Activated CD4-positive, CD25-positive, alpha-beta regulatory T cell treated with anti-CD3 and anti-CD28 coated beads, Interleukin-2, amount 50 U/mL, for 24 hours (primary cell): Measurements from ENCODE around the gene CNNM3.

ENCODE experiments used
- ATAC-seq, 2 donors: fragments of 150-1000 bp; cut with Tn5 transposase; one replicate each; pipeline ENCODE4 v1.10.0; 2021; ENCODE audit warnings: mild to moderate bottlenecking in 1 of 2, moderate library complexity in 1 of 2

The CNNM3 gene

GRCh38 chr2:96819128-96819875 is 3.2 kb downstream of the CNNM3 start:
- ATAC-seq: no peak

- no peak for ATAC-seq
Measured at GRCh38 chr2:96819876-96820511, 3.9 kb downstream of the CNNM3 start.

DNA sequence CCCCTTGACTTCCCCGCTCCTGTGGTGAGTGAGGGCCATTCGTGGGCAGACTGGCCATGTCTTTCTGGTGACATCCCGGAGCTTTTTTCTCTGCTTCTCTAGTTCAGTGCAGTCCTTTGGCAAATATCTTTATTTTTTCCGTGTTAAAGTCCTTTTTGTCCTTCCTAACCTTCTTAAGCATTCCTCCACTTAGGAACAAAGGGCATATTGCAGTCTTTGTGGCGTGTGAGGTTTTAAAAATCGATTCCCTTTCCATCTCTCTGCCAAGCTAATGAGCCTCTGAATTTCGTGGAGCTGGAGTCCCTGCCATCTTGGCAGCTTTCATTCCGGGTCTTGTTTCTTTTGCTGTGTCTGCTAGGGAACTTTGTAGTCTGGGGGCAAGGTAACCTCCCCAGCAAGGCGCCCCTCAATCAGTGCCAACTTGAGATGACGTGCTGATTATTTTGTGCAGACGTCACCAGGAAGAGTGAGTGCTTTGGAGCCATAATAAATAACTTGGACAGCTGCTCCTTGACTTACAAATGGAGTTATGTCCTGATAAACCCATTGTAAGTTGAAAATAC is 5.1 kb downstream of the CNNM3 start:
- ATAC-seq: no peak

DNA sequence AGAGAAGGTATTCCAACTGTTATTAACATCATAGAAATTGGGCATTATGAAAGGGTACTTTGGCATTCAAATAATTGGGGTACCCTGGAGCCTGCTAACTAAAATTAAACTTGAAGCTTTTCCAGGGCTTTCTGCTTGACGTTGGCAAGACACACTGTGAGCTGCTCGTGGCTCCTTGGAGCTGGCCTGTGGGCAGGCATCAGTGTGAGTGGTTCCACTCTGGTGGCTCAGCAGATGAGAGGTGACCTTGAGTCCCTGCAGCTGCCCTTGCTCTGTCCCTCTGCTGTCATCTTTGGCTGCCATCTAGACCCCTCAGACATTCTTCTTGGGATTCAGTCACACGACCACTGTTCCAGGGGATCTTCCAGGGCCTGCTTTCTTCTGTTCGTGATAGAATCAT is 6.7 kb downstream of the CNNM3 start:
- ATAC-seq: no peak

- no peak for ATAC-seq
Measured at GRCh38 chr2:96823198-96823597, 7.1 kb downstream of the CNNM3 start.

- no peak for ATAC-seq
Measured at GRCh38 chr2:96824079-96824870, 8.2 kb downstream of the CNNM3 start.

DNA sequence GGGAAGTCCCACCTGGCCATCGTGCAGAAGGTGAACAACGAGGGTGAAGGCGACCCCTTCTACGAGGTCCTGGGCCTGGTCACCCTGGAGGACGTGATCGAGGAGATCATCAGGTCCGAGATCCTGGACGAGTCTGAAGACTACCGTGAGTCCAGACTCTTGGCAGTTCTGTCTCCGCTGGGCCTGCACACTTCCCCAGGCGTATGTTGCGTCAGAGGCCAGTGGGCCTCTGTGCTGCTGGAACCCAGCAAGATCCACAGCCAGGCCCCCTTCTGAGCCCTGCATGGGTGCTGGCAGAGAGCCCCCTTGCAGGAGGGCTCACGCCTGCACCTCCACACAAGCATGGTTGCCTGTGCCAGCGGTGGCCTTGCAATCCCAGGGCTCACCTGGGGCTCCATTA is 9.0 kb downstream of the CNNM3 start:
- ATAC-seq: no peak

GRCh38 chr2:96826546-96827278 is 10.6 kb downstream of the CNNM3 start:
- ATAC-seq: no peak

- ATAC-seq: no peak
Measured at GRCh38 chr2:96828436-96828835, 12.4 kb downstream of the CNNM3 start.

- ATAC-seq: no peak
Measured at GRCh38 chr2:96828874-96829273, 12.8 kb downstream of the CNNM3 start.

DNA sequence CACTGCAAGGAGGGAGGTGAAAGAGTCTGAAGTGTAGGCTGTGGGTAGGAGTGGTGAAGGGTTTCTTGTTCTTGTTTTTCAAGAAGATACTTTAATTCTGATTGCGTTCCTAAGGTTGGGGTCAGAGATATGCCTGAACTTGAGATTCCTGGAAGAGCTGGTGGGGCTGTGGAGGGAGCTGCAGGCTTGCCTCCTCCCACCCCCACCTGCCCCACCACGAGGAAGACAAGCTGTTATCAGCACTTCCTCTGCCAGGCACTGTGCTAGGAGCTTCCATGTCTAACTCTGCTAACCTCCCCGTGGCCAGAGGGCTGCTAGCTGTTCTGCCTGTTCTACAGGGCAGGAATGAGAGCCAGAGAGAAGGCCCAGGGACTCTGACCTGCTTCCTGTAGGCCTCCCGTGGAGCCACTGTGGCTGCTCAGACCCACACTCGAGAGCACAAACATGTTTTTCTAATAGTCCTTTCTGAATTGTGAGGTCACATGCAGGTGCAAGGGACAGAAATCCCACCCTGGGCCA is 14.0 kb downstream of the CNNM3 start:
- no peak for ATAC-seq

GRCh38 chr2:96831679-96832078 is 15.6 kb downstream of the CNNM3 start:
- ATAC-seq: no peak

GRCh38 chr2:96832408-96832753 is 16.3 kb downstream of the CNNM3 start:
- no peak for ATAC-seq

DNA sequence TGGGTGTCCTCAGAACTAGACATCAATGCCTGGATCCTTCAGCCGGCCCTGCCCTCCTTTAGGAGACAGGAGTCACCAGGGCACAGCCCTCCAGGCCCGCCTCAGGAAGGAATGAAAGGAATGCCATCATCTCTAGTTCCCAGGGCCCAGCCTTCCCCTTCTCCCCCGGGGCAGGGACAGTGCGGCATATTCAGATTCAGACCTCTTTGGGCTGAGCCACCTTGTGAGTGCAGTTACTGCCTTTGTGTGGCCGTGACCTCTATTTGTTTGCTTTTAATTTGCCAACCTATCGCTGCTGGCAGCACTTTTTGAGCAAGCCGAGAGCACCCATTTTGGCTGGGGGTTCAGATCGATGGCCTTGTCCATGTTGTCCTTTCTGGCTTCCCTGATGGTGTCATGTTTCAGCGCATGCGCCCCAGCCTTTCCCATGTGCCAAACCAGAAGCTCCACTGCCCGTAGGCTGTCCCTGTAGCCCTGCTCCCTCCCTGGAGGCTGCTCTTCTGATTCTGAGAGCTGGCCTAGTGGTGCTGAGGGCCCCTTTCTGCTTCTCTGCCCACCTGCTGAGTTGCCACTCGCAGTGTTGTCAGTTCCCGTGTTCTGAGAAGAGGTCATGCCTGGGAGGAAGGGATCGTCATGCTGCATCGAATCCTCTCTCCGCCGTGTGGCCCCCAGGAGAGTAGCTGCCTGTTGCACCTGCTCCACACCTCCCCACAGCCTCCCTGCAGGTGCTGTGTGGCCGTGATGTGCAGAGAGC is 16.9 kb downstream of the CNNM3 start:
- ATAC-seq: no peak

DNA sequence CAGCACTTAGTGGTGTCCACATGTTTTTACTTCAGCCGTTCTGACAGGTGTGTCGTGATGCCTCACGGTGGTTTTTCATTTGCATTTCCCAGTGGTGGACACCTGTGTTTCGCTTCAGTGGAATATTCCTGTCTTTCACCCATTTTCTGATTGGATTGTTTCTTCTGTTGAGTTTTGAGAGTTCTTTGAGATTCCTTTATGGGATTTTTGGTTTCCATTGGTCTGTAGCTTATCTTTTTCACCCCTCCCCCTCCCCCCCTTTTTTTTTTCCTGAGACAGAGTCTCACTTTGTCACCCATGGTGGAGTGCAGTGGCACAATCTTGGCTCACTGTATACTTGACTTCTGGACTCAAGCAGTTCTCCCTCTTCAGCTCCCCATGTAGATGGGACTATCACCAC is 19.8 kb downstream of the CNNM3 start:
- ATAC-seq: no peak

- no peak for ATAC-seq
Measured at GRCh38 chr2:96837575-96837974, 21.5 kb downstream of the CNNM3 start.

- ATAC-seq: no peak
Measured at GRCh38 chr2:96838345-96839292, 22.6 kb downstream of the CNNM3 start.

DNA sequence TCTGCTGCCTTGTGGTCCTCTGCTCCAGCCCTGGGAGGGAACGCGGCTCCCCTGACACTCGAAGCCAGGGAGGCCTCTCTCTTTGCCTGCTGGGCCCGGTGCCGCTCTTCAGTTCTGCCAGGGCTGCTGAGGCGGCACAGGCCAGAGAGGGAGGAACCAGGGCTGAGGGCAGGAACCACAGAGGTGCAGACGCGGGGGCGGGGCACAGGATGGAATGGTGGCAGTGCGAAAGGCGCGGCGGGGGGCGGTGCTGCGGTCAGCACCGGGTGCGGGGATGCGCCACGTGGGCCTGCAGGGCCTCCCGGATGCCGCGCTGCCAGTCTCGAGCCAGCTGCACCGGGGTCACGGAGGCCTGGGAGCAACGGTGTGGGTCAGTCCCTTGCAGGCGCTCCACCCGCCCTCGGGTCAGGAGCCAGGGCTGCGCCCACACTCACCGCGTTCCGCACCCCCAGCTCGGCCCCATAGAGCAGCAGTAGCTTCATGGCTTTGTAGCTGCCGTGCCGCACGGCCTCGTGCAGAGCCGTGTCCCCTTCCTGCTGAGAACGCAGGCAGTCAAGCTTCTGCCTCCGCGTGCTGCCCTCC is 23.3 kb downstream of the CNNM3 start:
- peak; percentile 90 to 95 for ATAC-seq

- no peak for ATAC-seq
Measured at GRCh38 chr2:96839875-96840850, 24.1 kb downstream of the CNNM3 start.
